A549 treated with ZK216348 at 1 μM for 4 hours (cell line): ENCODE results near the gene GUCY2F. TPM values are rescaled to one million over a fixed set of nuclear protein-coding genes. Genes with fewer than 3 reads are reported as not detected.

Experiments
- total RNA-seq: library from RNA; stranded (reverse); fragments of 200-300 nt; extraction: Qiagen RNA extraction; gene quantifications from 5 replicates; pipeline ENCODE4 v1.2.3, GENCODE V29; 2022; ENCODE audit warnings: low read depth

Gene GUCY2F
- not detected in 5 replicates for total RNA-seq

GRCh38 chrX:109481986-109482385 lies at the start of gene GUCY2F:
Gene GUCY2F (minus strand): TSS chrX:109482086. CDS start chrX:109475936, 6,150 bp downstream.

Other genes with a start within 250 kb of the GUCY2F start
- 5.9 to 14.3 TPM (median 8.5 TPM) in 5 replicates for gene NXT2, start 54.8 kb upstream of the GUCY2F start, total RNA-seq
- 0.09 to 0.22 TPM (median 0.15 TPM) in 3 of 5 replicates, not detected in the others for gene KCNE5, start 143.1 kb upstream of the GUCY2F start, total RNA-seq